Left lung (tissue), 10 donors: ENCODE results near the gene MEPE. TPM values are rescaled to one million over a fixed set of nuclear protein-coding genes. Genes with fewer than 3 reads are reported as not detected.

ENCODE experiments used
- ATAC-seq: fragments of 200-7000 bp; cut with Tn5 transposase; one replicate; pipeline ENCODE4 v1.9.1; 2020; ENCODE audit warnings: moderate library complexity
- DNase-seq, 4 donors: peaks; one replicate each; pipeline ENCODE4 v3.0.0-alpha.2; 2013 to 2020
- H3K27ac ChIP-seq, 2 donors: fragments of 200-600 bp; sonication (generic) in 1 of 2; one replicate each; pipeline versions ENCODE4 v1.5.0 to v1.8.0; 2020 to 2021
- H3K27me3 ChIP-seq, 2 donors: fragments of 200-600 bp; sonication (generic) in 1 of 2; one replicate each; pipeline versions ENCODE4 v1.5.0 to v1.8.0; 2020 to 2021
- H3K36me3 ChIP-seq, 2 donors: fragments of 200-600 bp; sonication (generic) in 1 of 2; one replicate each; pipeline versions ENCODE4 v1.5.0 to v1.8.0; 2020 to 2021
- H3K4me1 ChIP-seq, 2 donors: fragments of 200-600 bp; one replicate each; pipeline ENCODE4 v1.8.0; 2021
- H3K4me3 ChIP-seq, 2 donors: fragments of 200-600 bp; sonication (generic) in 1 of 2; one replicate each; pipeline versions ENCODE4 v1.5.0 to v1.8.0; 2020 to 2021; ENCODE audit warnings: mild to moderate bottlenecking in 1 of 2
- H3K9me3 ChIP-seq, 2 donors: fragments of 200-600 bp; sonication (generic) in 1 of 2; one replicate each; pipeline versions ENCODE4 v1.5.0 to v1.8.0; 2020 to 2021
- CTCF ChIP-seq, 2 donors: fragments of 200-600 bp; sonication (generic) in 1 of 2; IDR thresholded peaks; one replicate each; pipeline versions ENCODE4 v1.5.0 to v1.8.0; 2021; ENCODE audit warnings: antibody characterized with exemption in 2 of 2
- intact Hi-C, 2 donors: fragments of 100-400 bp; cut with DNase I; formaldehyde crosslinking; loops; one replicate each; pipeline versions ENCODE4 v1.11.2 to v1.14.2; 2022
- polyA plus RNA-seq, 6 donors: library from polyadenylated mRNA; unstranded; fragments of 120-200 nt; gene quantifications; one replicate each; pipeline ENCODE4 v1.2.1, GENCODE V29; 2013; ENCODE audit not compliant: insufficient read length in 6 of 6
- total RNA-seq, 2 donors: library from RNA; stranded (reverse); fragmentation: NEBNext Ultra II Directional; extraction: Animal tissue kit (Norgen Biotek cat#: 25700); gene quantifications; one replicate each; pipeline ENCODE4 v1.2.1, GENCODE V29; 2021
- donor health status: DM: no; HTN: yes; CAD: no.
- donor health status: DM: no; HTN: no; CAD: no.

MEPE gene
- total and polyA plus RNA-seq, 8 donors: 0.37 to 0.88 (median 0.66) TPM; not detected in 2

GRCh38 chr4:87824352-87824751, 8.4 kb upstream of the MEPE start:
- Histone ChIP-seq H3K27ac (no peak overlapping the region), H3K9me3 (no peaks in the 10 kb centered on the region), H3K36me3 (no peaks in the 10 kb centered on the region), H3K27me3 (no peaks in the 10 kb centered on the region), H3K4me1 (no peaks in the 10 kb centered on the region), H3K4me3 (no peak overlapping the region)
- no peak for TF ChIP-seq CTCF (IDR thresholded peaks at IDR 0.05)
- intact Hi-C loops: no loop called here
- ATAC-seq (no peak), DNase-seq (no peak)

- ATAC-seq (no peak), DNase-seq (no peak)
- Histone ChIP-seq H3K9me3 (no peaks in the 10 kb centered on the region), H3K4me3 (no peak overlapping the region), H3K36me3 (no peaks in the 10 kb centered on the region), H3K27me3 (no peaks in the 10 kb centered on the region), H3K4me1 (peaks cover 0 to 5% of the 10 kb centered on the region in 2 donors), H3K27ac (no peak overlapping the region)
- intact Hi-C loops: no loop called here
- no peak for TF ChIP-seq CTCF (IDR thresholded peaks at IDR 0.05)
These were observed 1.6 kb downstream of the MEPE start for GRCh38 chr4:87834401-87834800.

DNA sequence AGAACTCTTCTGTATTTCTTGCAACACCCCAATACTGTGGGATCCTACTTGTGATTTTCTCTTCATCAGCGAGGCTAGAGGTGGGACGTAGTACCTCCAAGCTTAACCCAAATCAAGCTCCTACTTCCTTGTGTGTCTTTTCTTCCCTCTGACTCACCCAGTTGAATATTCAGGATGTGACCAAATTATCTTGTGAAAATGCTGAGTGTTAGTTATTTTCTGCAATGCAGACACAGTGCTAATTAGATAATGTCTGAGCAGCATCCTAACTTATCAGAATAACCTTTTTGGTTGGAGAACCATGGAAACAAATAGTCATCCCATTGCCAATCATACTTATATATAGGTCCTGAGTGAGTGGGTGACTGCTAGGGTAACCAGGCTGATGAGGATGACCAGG, 2.4 kb downstream of the MEPE start:
- Histone ChIP-seq H3K27ac (peak overlapping the region in 1 of 2 donors; percentile 66), H3K4me1 (peaks cover 0 to 5% of the 10 kb centered on the region in 2 donors), H3K9me3 (no peaks in the 10 kb centered on the region), H3K27me3 (no peaks in the 10 kb centered on the region), H3K36me3 (no peaks in the 10 kb centered on the region), H3K4me3 (no peak overlapping the region)
- DNase-seq (no peak), ATAC-seq (peak; percentile 44)
- intact Hi-C loops: no loop called here
- no peak for TF ChIP-seq CTCF (IDR thresholded peaks at IDR 0.05)

GRCh38 chr4:87835743-87836142, 3.0 kb downstream of the MEPE start:
- Histone ChIP-seq H3K36me3 (no peaks in the 10 kb centered on the region), H3K4me3 (no peak overlapping the region), H3K4me1 (peaks cover 0 to 5% of the 10 kb centered on the region in 2 donors), H3K27ac (peak overlapping the region in 1 of 2 donors; percentile 66), H3K27me3 (no peaks in the 10 kb centered on the region), H3K9me3 (no peaks in the 10 kb centered on the region)
- intact Hi-C loops: no loop called here
- no peak for DNase-seq
- ATAC-seq: no peak
- TF ChIP-seq CTCF (IDR thresholded peaks at IDR 0.05): no peak

GRCh38 chr4:87838205-87838604, 5.4 kb downstream of the MEPE start:
- intact Hi-C loops: no loop called here
- no peak for ATAC-seq
- no peaks in the 10 kb centered on the region for H3K36me3 ChIP-seq
- no peak for DNase-seq
- no peak for TF ChIP-seq CTCF (IDR thresholded peaks at IDR 0.05)
- H3K27me3 ChIP-seq: no peaks in the 10 kb centered on the region
- no peak overlapping the region for H3K4me3 ChIP-seq
- H3K27ac ChIP-seq: no peak overlapping the region
- no peaks in the 10 kb centered on the region for H3K9me3 ChIP-seq
- H3K4me1 ChIP-seq: peaks cover 0 to 5% of the 10 kb centered on the region in 2 donors
